Stimulated activated CD8-positive, alpha-beta memory T cell treated with anti-CD3 and anti-CD28 coated beads, Interleukin-15, amount 100 ng/mL, for 1 hour (primary cell): Measurements from ENCODE around the gene ADCY5.

Experiments used
- DNase-seq: peaks from one replicate; pipeline ENCODE4 v3.0.0-alpha.2; 2020; ENCODE audit warnings: low read depth

The ADCY5 gene

GRCh38 chr3:123300583-123300982, 148.3 kb downstream of the ADCY5 start:
- DNase-seq = no peak

GRCh38 chr3:123300056-123300455, 148.8 kb downstream of the ADCY5 start:
- no peak for DNase-seq

GRCh38 chr3:123299581-123299980, 149.3 kb downstream of the ADCY5 start:
- DNase-seq = no peak

GRCh38 chr3:123298903-123299302, 150.0 kb downstream of the ADCY5 start:
- DNase-seq = no peak

DNA sequence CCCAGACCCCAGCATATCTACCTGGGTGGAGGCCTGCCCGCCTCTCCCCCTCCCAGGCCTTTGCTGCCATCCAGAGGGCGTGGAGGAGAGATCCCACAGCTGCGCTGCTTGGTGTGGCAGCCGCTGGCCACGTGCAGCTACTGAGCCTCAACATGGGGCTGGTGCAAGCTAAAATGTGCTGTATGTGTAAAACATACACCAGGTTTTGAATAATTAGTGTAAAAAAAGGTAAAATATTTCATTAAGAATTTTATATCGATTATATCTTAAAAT, 151.3 kb downstream of the ADCY5 start:
- DNase-seq = no peak

DNA sequence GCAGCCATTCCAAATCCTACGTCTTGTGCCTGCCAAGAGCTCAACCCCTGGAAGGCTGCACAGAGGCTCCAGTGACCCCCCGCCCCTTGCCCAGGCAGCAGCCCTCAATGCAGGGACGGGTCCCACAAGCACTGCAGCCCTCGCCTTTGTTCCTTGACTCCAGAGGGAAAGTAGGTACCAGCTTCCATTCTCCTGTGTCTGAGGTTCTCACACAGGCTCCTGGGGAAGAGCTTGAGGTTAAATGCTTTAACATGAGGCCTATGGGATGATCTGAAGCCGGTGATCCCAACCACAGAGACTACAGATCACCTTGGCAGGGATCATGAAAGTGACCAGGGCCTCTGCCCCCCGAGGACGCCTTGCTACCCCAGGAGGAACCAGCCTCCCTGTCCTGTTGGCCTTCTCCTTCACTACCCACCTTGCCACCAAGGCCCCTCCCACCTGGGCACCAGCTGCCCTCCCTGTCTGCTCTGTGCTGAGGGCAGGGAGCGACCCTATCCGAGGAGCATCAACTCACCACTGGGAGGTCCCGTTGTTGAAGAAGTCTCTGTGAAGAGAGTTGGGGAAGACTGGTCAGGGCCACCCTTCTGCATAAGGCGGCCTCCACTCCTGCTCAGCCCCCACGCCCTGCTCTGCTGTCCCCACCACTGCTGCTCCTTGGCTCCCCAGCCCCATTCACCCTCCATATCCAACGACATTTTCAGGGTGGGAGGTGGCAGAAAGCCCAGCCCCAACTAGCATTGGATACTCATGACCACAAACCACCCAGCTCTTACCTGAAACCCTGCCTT, 151.9 kb downstream of the ADCY5 start:
- DNase-seq = no peak

GRCh38 chr3:123296261-123296660, 152.6 kb downstream of the ADCY5 start:
- no peak for DNase-seq

GRCh38 chr3:123295901-123296250, 153.0 kb downstream of the ADCY5 start:
- DNase-seq = no peak

GRCh38 chr3:123295171-123295900, 153.6 kb downstream of the ADCY5 start:
- DNase-seq = no peak

DNA sequence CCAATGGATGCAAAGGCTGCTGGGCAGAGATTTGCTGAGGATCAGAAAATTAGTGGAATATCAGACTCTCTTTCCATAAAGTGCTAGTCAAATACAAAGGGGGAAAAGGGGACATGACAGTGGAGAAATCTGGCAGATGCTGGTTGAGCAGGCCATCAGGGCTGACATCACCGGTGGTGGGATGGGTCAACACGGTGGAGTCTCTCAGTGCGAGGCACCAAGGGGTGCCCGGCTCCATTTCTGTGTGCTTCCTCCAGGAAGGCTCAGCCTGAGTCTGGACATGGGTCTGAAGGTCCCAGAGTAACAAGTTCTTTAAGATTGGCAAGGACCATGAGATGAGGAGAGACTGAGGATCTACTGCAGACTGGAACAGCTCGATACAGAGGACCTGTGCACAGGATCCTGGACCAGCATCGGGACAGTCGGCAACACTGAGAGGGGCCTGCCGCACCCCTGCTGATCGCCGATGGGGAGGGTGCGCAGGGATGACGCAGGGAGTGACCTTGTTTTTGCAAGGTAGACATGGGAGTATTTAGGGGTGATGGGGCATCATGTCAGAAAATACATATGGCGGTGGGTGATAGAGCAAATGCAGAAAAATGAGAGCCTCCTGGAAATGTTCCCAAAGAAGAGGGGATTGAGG, 154.5 kb downstream of the ADCY5 start:
- no peak for DNase-seq

- DNase-seq = no peak
Observed at GRCh38 chr3:123292321-123293310, 156.3 kb downstream of the ADCY5 start.

DNA sequence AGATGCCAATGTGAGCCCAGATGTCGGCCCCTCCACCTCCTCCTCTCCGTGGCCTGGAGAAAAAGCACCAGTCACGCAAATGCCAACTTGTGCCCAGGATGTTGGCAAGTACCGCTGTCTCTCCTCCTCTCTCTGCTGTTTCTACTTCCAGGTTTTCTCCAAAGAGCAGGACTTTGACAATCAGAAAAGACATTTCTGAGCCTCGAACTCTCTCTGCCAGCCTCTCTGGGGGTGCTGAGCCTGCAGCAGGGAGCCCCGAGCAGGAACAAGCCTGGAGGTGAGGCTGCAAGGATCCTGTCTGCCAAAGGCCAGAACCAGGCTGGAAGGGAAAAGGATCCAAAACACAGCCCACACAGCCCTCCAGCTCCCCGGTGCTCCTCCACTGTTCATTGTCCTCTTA, 157.5 kb downstream of the ADCY5 start:
- no peak for DNase-seq

GRCh38 chr3:123290962-123291361, 157.9 kb downstream of the ADCY5 start:
- no peak for DNase-seq

DNA sequence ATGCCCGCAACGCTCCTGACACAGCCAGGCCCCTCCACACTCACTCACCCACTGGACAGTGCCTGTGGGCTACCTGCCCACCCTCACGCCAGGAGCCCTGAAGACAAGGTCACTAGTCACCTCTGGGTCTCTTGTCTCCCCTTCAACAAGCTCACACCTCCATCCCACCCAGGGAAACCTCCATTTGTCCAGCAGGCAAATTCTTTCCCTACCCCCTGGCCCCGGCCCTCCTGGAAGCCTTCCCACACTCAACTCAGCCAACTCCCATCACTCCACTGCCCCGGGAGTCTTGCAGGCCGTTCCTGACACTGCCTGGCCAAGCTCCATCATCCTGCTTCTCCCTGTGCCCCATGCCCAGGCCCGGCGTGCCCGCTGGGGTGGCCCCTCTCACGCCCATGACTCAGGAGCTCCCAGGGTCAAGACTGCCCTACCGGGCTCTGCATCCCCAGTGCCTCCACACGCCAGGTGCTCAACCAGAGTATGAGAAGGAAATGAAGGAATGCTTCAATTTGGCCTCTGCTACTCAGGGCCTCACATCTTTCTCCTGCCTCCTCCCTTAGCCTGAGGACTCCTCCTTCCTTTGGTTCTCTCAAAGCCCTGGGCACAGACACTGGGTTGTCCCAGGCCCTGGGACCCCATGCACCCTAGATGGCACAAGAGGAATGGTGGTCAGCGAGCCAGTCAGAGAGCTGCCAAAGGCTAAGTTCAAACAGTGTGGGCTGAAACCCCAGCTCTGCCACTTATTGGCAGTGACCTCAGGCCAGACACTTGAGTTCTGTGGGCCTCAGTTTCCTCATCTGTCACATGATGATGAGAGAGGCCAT, 158.6 kb downstream of the ADCY5 start:
- DNase-seq = no peak

DNA sequence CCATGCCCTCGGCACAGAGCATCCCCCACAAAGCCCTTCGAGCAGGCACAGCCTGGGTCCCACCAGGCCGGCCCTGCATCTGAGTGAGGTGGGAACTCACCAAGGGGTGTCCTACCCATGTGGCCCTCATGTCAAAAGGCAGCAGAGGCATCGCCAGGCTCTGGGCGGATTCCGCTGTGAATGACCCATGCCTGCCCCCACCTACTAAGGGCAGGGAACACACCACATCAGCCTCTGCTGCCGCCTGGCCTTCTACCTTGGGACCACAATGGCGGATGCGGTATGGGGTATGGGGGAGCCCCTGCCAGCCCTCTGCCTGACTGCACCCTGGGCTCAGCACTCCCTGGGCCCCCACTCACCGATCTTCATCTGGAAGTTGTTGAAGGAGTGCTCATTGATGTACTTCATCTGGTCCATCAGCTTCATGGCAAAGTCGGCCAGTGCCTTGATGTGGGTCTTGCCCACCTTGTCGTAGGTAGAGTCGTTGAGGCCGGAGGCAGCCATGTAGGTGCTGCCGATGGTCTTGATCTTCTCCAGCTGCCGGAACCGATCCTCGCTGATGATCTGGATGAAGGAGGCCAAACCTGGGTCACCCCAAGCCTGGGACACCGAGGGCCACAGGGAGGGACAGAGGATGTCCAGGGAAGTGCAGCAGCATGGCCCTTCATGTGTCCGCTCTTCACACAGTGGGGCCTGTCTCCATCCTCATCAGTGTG, 159.3 kb downstream of the ADCY5 start:
- DNase-seq = no peak

- no peak for DNase-seq
Observed at GRCh38 chr3:123287962-123288302, 161.0 kb downstream of the ADCY5 start.

- DNase-seq = no peak
Observed at GRCh38 chr3:123287051-123287961, 161.6 kb downstream of the ADCY5 start.

- DNase-seq = no peak
Observed at GRCh38 chr3:123286308-123287023, 162.4 kb downstream of the ADCY5 start.

DNA sequence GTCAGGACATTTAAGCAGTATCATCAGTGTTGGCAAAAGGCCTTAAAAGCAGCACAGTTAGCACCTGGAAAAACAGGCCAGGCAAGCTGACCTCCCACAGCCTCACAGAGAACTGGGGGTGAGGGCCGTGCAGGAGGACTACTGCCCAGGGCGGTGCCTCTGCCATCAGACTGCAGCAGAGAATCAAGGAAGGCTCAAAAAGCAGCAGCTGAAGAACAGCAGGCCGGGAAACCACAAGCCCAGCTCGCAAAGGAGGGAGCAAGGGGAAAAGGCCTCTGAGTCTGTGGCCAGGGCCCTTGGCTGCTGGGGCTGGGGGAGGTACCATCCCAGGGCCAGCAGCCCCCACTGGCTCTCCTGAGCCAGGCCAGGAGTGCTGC, 163.0 kb downstream of the ADCY5 start:
- no peak for DNase-seq
